Colonic mucosa (tissue), 4 donors: ENCODE measurements around the gene RFK. TPM values are rescaled to one million over a fixed set of nuclear protein-coding genes. Genes with fewer than 3 reads are reported as not detected.

Experiments
- DNase-seq: peaks from one replicate; pipeline ENCODE4 v3.0.0-alpha.2; 2020
- H3K27ac ChIP-seq: fragments of 200-600 bp; one replicate; pipeline ENCODE4 v1.8.0; 2021
- H3K27me3 ChIP-seq: fragments of 200-600 bp; one replicate; pipeline ENCODE4 v1.8.0; 2021
- H3K36me3 ChIP-seq: fragments of 200-600 bp; one replicate; pipeline ENCODE4 v1.8.0; 2021
- H3K4me1 ChIP-seq: fragments of 200-600 bp; one replicate; pipeline ENCODE4 v1.8.0; 2021; ENCODE audit warnings: mild to moderate bottlenecking
- H3K4me3 ChIP-seq: fragments of 200-600 bp; one replicate; pipeline ENCODE4 v1.8.0; 2021
- H3K9ac ChIP-seq, 2 donors: one replicate each; pipeline ENCODE4 v1.7.0; 2013; ENCODE audit warnings: control low read depth in 2 of 2, low read depth in 2 of 2, low read length in 2 of 2
- H3K9me3 ChIP-seq: fragments of 200-600 bp; one replicate; pipeline ENCODE4 v1.8.0; 2021
- intact Hi-C: fragments of 100-400 bp; cut with DNase I; formaldehyde crosslinking; loops from one replicate; pipeline ENCODE4 v1.14.1; 2022
- total RNA-seq, 2 donors: library from RNA; stranded (reverse); fragmentation: NEBNext Ultra II Directional in 1 of 2; extraction: Animal tissue kit (Norgen Biotek cat#: 25700) in 1 of 2; gene quantifications; one replicate each; pipeline ENCODE4 v1.2.1, GENCODE V29; 2021
- TF ChIP-seq, protein P1 (sequence below): fragments of 200-600 bp; IDR thresholded peaks from one replicate; pipeline ENCODE4 v1.8.0; 2022; ENCODE audit warnings: antibody characterized with exemption, mild to moderate bottlenecking
- donor health status: healthy.
- donor health status: DM: no; HTN: no; CAD: no.
- donor health status: DM: no; HTN: no; CAD: no.

Gene RFK
- total RNA-seq, 2 donors from 2014 or later, result 28.1 to 59.4 TPM

DNA sequence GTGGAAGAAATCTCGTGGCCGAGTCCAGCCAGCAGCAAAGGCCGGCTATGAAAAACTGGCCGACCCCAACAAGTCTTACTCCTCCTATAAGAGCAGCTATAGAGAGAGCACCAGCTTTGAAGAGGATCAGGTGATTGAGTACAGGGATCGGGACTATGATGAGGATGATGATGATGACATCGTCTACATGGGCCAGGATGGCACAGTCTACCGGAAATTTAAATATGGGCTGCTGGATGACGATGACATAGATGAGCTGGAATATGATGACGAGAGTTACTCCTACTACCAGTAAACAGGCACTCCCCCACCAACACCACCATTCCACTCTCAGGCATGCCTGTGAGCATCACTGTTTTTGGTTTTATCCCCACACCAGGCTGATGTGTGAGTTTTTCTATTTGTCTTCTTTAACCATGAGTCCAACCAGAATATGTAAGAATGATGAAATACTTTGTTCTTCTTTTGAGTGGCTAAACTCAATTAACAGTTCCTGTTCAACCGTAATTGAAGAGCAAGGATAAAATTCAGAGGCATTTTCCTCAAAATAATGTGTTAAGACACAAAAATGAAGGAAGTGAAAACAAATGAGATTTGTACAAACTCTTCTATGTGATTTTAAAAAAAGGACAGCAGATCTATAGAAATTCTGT, 35.5 kb downstream of the RFK start:
- no peak overlapping the region for H3K9ac ChIP-seq
- TF ChIP-seq, protein P1, sequence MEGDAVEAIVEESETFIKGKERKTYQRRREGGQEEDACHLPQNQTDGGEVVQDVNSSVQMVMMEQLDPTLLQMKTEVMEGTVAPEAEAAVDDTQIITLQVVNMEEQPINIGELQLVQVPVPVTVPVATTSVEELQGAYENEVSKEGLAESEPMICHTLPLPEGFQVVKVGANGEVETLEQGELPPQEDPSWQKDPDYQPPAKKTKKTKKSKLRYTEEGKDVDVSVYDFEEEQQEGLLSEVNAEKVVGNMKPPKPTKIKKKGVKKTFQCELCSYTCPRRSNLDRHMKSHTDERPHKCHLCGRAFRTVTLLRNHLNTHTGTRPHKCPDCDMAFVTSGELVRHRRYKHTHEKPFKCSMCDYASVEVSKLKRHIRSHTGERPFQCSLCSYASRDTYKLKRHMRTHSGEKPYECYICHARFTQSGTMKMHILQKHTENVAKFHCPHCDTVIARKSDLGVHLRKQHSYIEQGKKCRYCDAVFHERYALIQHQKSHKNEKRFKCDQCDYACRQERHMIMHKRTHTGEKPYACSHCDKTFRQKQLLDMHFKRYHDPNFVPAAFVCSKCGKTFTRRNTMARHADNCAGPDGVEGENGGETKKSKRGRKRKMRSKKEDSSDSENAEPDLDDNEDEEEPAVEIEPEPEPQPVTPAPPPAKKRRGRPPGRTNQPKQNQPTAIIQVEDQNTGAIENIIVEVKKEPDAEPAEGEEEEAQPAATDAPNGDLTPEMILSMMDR, result no peak
- H3K9me3 ChIP-seq, result no peaks in the 10 kb centered on the region
- no peaks in the 10 kb centered on the region for H3K4me1 ChIP-seq
- DNase-seq, result no peak
- intact Hi-C loops, result no loop called here
- no peaks in the 10 kb centered on the region for H3K27me3 ChIP-seq
- no peaks in the 10 kb centered on the region for H3K36me3 ChIP-seq
- no peak overlapping the region for H3K4me3 ChIP-seq
- no peak overlapping the region for H3K27ac ChIP-seq

DNA sequence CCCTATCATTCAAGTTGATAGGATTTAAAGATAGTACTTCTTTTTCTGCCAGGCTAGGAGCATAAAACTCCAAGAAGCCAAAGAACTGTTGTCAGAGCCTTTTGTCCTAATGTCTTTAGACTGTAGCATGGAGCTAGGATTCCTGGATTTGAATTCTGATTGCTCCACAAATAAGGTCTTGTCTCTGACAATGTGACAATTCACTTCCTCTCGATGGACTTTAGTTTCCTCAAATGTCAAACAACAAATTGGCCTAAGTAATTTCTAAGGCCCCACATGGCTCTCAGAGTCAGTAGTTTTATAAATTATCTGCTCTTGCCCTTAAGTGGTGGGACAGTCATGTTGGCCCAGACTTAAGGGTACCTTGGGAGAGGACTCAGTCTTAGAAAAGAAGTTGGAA, 36.7 kb downstream of the RFK start:
- Histone ChIP-seq H3K9me3 (no peaks in the 10 kb centered on the region), H3K36me3 (no peaks in the 10 kb centered on the region), H3K27me3 (no peaks in the 10 kb centered on the region), H3K9ac (no peak overlapping the region), H3K27ac (no peak overlapping the region), H3K4me1 (no peaks in the 10 kb centered on the region), H3K4me3 (no peak overlapping the region)
- DNase-seq, result no peak
- TF ChIP-seq, protein P1, result no peak
- intact Hi-C loops, result no loop called here

DNA sequence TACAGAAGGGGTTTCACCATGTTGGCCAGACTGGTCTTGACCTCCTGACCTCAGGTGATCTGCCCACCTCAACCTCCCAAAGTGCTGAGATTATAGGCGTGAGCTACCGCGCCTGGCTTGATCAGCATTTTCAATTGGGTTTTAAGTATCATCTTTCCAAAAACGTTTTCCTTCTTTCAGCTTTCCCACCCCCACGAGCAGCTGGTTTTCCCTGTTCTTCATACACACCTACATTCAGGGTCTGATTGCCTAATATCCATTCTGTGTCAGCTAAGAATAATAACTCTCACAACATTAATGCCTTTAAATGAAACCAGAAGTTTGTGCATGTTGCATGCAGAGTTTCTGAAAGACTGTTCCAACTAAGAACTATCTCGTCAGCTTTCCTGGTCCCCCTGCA, 38.3 kb downstream of the RFK start:
- TF ChIP-seq, protein P1, result no peak
- H3K4me1 ChIP-seq, result no peaks in the 10 kb centered on the region
- intact Hi-C loops, result no loop called here

DNA sequence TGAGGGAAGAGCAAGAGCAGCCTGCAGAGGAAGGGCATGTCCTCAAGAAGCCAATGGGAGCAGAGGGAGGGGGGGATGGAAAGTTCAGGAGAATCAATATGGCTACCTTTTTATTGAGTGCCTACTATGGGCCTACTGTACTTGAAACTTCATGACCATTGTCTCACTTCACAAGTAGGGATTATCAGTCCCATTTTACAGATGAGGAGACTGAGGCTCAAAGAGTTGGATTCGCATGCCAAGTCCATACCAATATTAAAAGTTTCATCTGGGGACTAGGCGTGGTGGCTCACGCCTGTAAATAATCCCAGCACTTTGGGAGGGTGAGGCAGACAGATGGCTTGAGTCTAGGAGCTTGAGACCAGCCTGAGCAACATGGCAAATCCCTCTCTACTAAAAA, 40.0 kb downstream of the RFK start:
- no peaks in the 10 kb centered on the region for H3K4me1 ChIP-seq
- H3K9me3 ChIP-seq, result no peaks in the 10 kb centered on the region
- H3K27ac ChIP-seq, result no peak overlapping the region
- H3K4me3 ChIP-seq, result no peak overlapping the region
- H3K36me3 ChIP-seq, result no peaks in the 10 kb centered on the region
- TF ChIP-seq, protein P1, result no peak
- intact Hi-C loops, result no loop called here
- no peak for DNase-seq
- no peak overlapping the region for H3K9ac ChIP-seq
- no peaks in the 10 kb centered on the region for H3K27me3 ChIP-seq

More for the DNA sequence above, 38.3 kb downstream of the RFK start:
- no peak overlapping the region for H3K27ac ChIP-seq
- H3K27me3 ChIP-seq, result no peaks in the 10 kb centered on the region
- DNase-seq, result no peak
- no peaks in the 10 kb centered on the region for H3K9me3 ChIP-seq
- no peak overlapping the region for H3K9ac ChIP-seq
- H3K4me3 ChIP-seq, result no peak overlapping the region
- H3K36me3 ChIP-seq, result no peaks in the 10 kb centered on the region

DNA sequence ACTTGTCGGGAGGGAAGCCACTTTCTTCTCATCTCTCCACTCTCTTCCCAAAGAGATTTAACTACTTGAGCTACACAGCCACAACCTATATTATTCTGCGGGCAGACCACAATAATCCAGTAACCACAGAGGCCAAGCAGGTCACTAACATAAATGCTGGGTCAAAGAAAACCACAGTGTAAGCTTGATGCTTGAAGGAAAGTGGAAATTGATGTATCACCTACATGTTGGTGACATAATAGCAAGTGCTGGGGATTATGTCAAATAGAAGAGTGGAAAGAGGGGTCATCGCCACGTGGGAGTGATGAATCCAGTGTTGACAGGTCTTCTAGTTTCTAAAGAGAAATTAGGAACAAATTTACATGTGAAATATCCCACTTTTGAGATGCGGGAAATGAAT, 40.9 kb downstream of the RFK start:
- Histone ChIP-seq H3K9me3 (no peaks in the 10 kb centered on the region), H3K36me3 (no peaks in the 10 kb centered on the region), H3K27me3 (no peaks in the 10 kb centered on the region), H3K9ac (no peak overlapping the region), H3K27ac (no peak overlapping the region), H3K4me1 (no peaks in the 10 kb centered on the region), H3K4me3 (no peak overlapping the region)
- intact Hi-C loops, result no loop called here
- TF ChIP-seq, protein P1, result no peak
- DNase-seq, result no peak
